Prostate gland (tissue), 2 donors: ENCODE data around the gene NHSL2.

Experiments
- POLR2A ChIP-seq: fragments of 450-650 bp; IDR thresholded peaks from one replicate; pipeline ENCODE4 v1.6.1; 2016; ENCODE audit warnings: antibody characterized with exemption, mild to moderate bottlenecking
- POLR2AphosphoS5 ChIP-seq: sonication (generic); formaldehyde crosslinking; IDR thresholded peaks from one replicate; pipeline ENCODE4 v1.6.1; 2017; ENCODE audit warnings: antibody characterized with exemption
- TF ChIP-seq, protein P1 (sequence below), 4 experiments: fragments of 200-600 bp in 2 of 4; fragments of 450-650 bp in 2 of 4; sonication (generic) in 2 of 4; IDR thresholded peaks; 1 replicate in 3 of 4; 2 replicates in 1 of 4; pipeline ENCODE4 v1.5.1; 2016 to 2019; ENCODE audit warnings: antibody characterized with exemption in 4 of 4, mild to moderate bottlenecking in 2 of 4, moderate library complexity in 2 of 4

DNA sequence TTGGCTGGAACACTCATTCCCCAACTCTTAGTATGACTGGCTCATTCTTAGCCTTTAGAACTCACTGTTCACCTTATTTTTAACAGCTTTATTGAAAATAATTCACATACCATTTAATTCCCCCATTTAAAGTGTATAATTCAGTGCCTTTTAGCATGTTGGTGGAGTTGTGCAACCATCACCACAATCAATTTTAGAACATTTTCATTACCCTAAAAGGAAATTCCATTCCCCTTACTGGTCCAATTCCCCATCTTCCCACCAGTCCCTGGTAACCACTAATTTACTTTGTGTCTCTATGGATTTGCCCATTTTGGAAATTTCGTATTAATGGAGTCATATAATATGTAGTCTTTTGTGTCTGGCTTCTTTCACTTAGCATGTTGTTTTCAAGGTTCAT is 19.7 kb downstream of the NHSL2 start:
- TF ChIP-seq, protein P1, sequence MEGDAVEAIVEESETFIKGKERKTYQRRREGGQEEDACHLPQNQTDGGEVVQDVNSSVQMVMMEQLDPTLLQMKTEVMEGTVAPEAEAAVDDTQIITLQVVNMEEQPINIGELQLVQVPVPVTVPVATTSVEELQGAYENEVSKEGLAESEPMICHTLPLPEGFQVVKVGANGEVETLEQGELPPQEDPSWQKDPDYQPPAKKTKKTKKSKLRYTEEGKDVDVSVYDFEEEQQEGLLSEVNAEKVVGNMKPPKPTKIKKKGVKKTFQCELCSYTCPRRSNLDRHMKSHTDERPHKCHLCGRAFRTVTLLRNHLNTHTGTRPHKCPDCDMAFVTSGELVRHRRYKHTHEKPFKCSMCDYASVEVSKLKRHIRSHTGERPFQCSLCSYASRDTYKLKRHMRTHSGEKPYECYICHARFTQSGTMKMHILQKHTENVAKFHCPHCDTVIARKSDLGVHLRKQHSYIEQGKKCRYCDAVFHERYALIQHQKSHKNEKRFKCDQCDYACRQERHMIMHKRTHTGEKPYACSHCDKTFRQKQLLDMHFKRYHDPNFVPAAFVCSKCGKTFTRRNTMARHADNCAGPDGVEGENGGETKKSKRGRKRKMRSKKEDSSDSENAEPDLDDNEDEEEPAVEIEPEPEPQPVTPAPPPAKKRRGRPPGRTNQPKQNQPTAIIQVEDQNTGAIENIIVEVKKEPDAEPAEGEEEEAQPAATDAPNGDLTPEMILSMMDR (IDR thresholded peaks at IDR 0.05), result no peak
- no peak for TF ChIP-seq POLR2AphosphoS5
- TF ChIP-seq POLR2A, result no peak
